Measurements from ENCODE around the gene CDC37. TPM values are rescaled to one million over a fixed set of nuclear protein-coding genes. Genes with fewer than 3 reads are reported as not detected.

The CDC37 gene
- total RNA-seq, 6 donors from 2014 or later: 104 to 388 (median 169) TPM

DNA sequence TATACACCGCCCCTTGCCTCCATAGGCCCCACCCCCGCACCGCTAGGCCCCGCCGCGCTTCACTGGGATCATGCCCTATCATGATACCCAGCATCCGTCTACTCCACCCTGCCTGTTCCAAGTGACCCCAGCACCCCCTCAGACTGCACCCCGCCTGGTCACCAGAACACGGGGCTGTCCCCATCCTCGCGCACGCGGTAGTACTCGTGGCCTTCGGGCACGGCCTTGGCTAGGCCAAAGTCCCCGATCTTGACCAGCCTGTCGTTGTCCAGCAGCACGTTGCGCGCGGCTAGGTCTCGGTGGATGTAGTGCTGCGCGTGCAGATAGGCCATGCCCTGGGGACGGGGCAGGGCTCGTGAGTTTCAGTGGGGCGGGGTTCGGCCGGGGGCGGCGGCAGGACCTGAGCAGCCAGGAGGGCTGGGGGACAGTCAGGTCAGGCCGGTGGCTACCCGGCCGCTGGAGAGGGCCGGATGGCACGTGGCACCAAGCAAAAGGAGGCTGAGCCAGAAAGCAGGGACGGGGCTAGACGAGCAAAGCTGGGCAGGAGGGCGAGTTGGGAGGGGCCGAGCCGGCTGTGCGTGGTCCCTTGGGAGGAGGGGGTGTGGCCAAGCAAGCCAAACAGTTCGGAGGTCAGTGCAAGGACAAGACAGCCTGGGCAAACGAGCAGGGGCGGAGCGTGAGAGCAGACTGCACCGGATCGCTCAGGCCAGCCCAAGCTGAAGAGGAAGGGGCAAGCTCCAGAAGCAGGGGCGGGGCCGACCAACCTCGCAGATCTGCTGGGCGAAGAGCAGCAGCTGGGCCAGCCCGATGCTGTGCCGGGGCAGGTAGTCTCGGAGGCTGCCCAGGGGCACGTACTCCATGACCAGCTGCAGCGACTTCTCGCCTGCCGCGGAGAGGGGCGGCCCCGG, 50.3 kb downstream of the CDC37 start:
- Histone ChIP-seq H3K36me3 (peaks cover 10 to 82% (median 64%) of the 10 kb centered on the region in 4 donors), H3K4me1 (no peaks in the 10 kb centered on the region), H3K9me3 (no peaks in the 10 kb centered on the region), H3K27ac (peak overlapping the region in 2 of 4 donors; percentile 14 to 40), H3K4me3 (no peak overlapping the region), H3K27me3 (no peaks in the 10 kb centered on the region)
- peak in 1 of 2 donors; percentile 80 for DNase-seq
- WGBS, 2 donors: 88% methylated on average over 41 to 59 of the region's 63 CpGs
- ATAC-seq (ENCODE audit: low FRiP score in 2 of 2): peak; percentile 37 to 63
- TF ChIP-seq POLR2A (IDR thresholded peaks at IDR 0.05): no peak
- no peak for TF ChIP-seq POLR2AphosphoS5 (IDR thresholded peaks at IDR 0.05)

DNA sequence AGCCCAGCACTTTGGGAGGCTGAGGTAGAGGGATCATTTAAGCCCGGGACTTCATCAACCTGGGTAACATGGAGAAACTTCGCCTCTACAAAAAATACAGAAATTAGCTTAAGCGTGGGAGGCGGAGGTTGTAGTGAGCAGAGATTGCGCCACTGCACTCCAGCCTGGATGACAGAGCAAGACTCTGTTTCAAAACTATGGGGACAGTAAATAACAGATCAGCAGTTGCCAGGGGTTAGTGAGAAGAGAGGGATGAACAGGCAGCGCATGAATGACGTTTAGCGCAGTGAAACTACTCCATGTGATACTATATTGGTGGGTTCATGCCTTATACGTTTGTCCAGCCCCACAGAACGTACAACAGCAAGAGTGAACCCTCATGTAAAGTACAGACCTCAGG, 56.8 kb downstream of the CDC37 start:
- no peaks in the 10 kb centered on the region for H3K27me3 ChIP-seq
- 36 to 57% methylated on average over 10 of the region's 10 CpGs for WGBS, 2 donors
- ATAC-seq (ENCODE audit: low FRiP score in 2 of 2) (peak; percentile 85 to 89), DNase-seq (peak in 1 of 2 donors; percentile 86)
- TF ChIP-seq EP300 (IDR thresholded peaks at IDR 0.05) (no peak), POLR2A (IDR thresholded peaks at IDR 0.05) (peak in 1 of 4 donors; percentile 20), POLR2AphosphoS5 (IDR thresholded peaks at IDR 0.05) (peak; percentile 39 to 43)
- TF ChIP-seq, protein P1, sequence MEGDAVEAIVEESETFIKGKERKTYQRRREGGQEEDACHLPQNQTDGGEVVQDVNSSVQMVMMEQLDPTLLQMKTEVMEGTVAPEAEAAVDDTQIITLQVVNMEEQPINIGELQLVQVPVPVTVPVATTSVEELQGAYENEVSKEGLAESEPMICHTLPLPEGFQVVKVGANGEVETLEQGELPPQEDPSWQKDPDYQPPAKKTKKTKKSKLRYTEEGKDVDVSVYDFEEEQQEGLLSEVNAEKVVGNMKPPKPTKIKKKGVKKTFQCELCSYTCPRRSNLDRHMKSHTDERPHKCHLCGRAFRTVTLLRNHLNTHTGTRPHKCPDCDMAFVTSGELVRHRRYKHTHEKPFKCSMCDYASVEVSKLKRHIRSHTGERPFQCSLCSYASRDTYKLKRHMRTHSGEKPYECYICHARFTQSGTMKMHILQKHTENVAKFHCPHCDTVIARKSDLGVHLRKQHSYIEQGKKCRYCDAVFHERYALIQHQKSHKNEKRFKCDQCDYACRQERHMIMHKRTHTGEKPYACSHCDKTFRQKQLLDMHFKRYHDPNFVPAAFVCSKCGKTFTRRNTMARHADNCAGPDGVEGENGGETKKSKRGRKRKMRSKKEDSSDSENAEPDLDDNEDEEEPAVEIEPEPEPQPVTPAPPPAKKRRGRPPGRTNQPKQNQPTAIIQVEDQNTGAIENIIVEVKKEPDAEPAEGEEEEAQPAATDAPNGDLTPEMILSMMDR (IDR thresholded peaks at IDR 0.05): no peak
- peak overlapping the region; percentile 54 to 83 (median 74) for H3K27ac ChIP-seq
- no peak overlapping the region for H3K4me3 ChIP-seq
- H3K36me3 ChIP-seq: peaks cover 3 to 21% (median 14%) of the 10 kb centered on the region in 4 donors
- H3K9me3 ChIP-seq: no peaks in the 10 kb centered on the region
- H3K4me1 ChIP-seq: peaks cover 0 to 7% (median 4%) of the 10 kb centered on the region in 4 donors

DNA sequence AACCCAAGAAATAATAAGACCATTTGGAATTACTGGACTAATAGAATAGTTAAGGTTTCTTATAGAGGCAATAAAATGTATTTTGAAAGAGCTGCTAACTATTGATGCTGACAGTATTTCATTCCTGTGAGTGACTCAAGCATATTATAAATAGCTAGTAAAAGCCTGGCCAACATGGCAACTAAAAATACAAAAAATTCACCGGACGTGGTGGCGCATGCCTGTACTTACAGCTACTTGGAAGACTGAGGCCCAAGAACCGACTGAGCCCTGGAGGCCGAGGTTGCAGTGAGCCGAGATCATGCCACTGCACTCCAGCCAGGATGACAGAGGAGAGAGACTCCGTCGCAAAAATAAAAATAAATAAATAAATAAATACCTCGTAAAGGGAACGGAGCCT, 58.6 kb downstream of the CDC37 start:
- H3K27me3 ChIP-seq: no peaks in the 10 kb centered on the region
- H3K4me3 ChIP-seq: no peak overlapping the region
- TF ChIP-seq, protein P1 (IDR thresholded peaks at IDR 0.05): no peak
- TF ChIP-seq EP300 (IDR thresholded peaks at IDR 0.05) (no peak), POLR2AphosphoS5 (IDR thresholded peaks at IDR 0.05) (no peak), POLR2A (IDR thresholded peaks at IDR 0.05) (no peak)
- H3K4me1 ChIP-seq: peaks cover 0 to 11% (median 4%) of the 10 kb centered on the region in 4 donors
- WGBS, 2 donors: 85 to 91% methylated on average over 10 of the region's 10 CpGs
- no peaks in the 10 kb centered on the region for H3K9me3 ChIP-seq
- peaks cover 0 to 4% (median 1%) of the 10 kb centered on the region in 4 donors for H3K36me3 ChIP-seq
- no peak for DNase-seq
- no peak for ATAC-seq (ENCODE audit: low FRiP score in 2 of 2)
- no peak overlapping the region for H3K27ac ChIP-seq

DNA sequence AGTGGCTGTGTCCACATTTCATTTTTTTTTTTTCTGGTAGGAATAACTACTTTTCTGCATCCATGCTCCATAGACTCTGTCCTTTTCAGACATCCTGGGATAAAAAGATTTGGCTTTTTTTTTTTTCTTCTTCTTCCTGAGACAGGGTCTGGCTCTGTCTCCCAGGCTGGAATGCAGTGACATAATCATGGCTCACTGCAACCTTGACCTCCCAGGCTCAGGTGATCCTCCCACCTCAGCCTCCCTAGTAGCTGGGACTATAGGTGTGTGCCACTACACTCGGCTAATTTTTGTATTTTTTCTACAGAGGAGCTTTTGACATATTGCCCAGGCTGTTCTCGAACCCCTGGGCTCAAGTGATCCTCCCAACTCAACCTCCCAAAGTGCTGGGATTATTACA, 59.8 kb downstream of the CDC37 start:
- Histone ChIP-seq H3K27me3 (no peaks in the 10 kb centered on the region), H3K36me3 (no peaks in the 10 kb centered on the region), H3K27ac (no peak overlapping the region), H3K4me3 (no peak overlapping the region), H3K4me1 (peaks cover 0 to 15% (median 5%) of the 10 kb centered on the region in 4 donors), H3K9me3 (no peaks in the 10 kb centered on the region)
- ATAC-seq (ENCODE audit: low FRiP score in 2 of 2) (no peak), DNase-seq (no peak)
- whole genome bisulfite sequencing, 2 donors: 87 to 90% methylated on average over 2 of the region's 2 CpGs
- TF ChIP-seq POLR2A (IDR thresholded peaks at IDR 0.05) (no peak), EP300 (IDR thresholded peaks at IDR 0.05) (no peak), POLR2AphosphoS5 (IDR thresholded peaks at IDR 0.05) (no peak)
- TF ChIP-seq, protein P1 (IDR thresholded peaks at IDR 0.05): no peak

Other genes with a start within 250 kb of the CDC37 start
- gene DNMT1, start 208.6 kb downstream of the CDC37 start, total RNA-seq: 100 to 1,000 TPM in 1 of 6 donors, 10 to 100 TPM in 5; 54.0 to 166 (median 63.9) TPM
- 10 to 100 TPM in 4 of 6 donors, 1 to 10 TPM in 2; 9.1 to 30.0 (median 16.0) TPM for gene S1PR2, start 172.2 kb downstream of the CDC37 start, total RNA-seq
- gene MRPL4, start 151.3 kb downstream of the CDC37 start, total RNA-seq: 10 to 100 TPM; 23.0 to 70.8 (median 45.0) TPM
- gene ICAM1, start 132.4 kb downstream of the CDC37 start, total RNA-seq: 100 to 1,000 TPM; 190 to 791 (median 356) TPM
- 10 to 100 TPM in 5 of 6 donors, 1 to 10 TPM in 1; 6.3 to 24.3 (median 12.0) TPM for gene ICAM4, start 116.6 kb downstream of the CDC37 start, total RNA-seq
- gene ICAM5, start 113.6 kb downstream of the CDC37 start, total RNA-seq: 100 to 1,000 TPM in 1 of 6 donors, 10 to 100 TPM in 5; 19.5 to 102 (median 27.2) TPM
- 10 to 100 TPM in 1 of 6 donors, 1 to 10 TPM in 5; 1.8 to 21.6 (median 5.4) TPM for gene ZGLP1, start 93.7 kb downstream of the CDC37 start, total RNA-seq
- gene FDX2, start 87.5 kb downstream of the CDC37 start, total RNA-seq: 10 to 100 TPM; 16.6 to 27.5 (median 26.0) TPM
- 10 to 100 TPM; 17.8 to 49.9 (median 37.2) TPM for gene RAVER1, start 70.0 kb downstream of the CDC37 start, total RNA-seq
- 10 to 100 TPM; 12.7 to 53.9 (median 20.5) TPM for gene ICAM3, start 63.9 kb downstream of the CDC37 start, total RNA-seq
- gene TYK2, start 23.0 kb downstream of the CDC37 start, total RNA-seq: 100 to 1,000 TPM in 5 of 6 donors, 10 to 100 TPM in 1; 91.5 to 569 (median 152) TPM
- gene PDE4A, start 17.0 kb upstream of the CDC37 start, total RNA-seq: 10 to 100 TPM; 22.8 to 38.2 (median 31.2) TPM
- 10 to 100 TPM; 34.6 to 85.1 (median 60.7) TPM for gene KEAP1, start 99.8 kb upstream of the CDC37 start, total RNA-seq
- 1 to 10 TPM in 4 of 6 donors, under 1 TPM in 2; 0.49 to 2.7 (median 1.8) TPM for gene S1PR5, start 113.9 kb upstream of the CDC37 start, total RNA-seq
- 10 to 100 TPM; 18.1 to 49.2 (median 27.7) TPM for gene ATG4D, start 140.4 kb upstream of the CDC37 start, total RNA-seq
- gene KRI1, start 162.5 kb upstream of the CDC37 start, total RNA-seq: 10 to 100 TPM; 13.1 to 74.4 (median 24.5) TPM
- gene CDKN2D, start 165.4 kb upstream of the CDC37 start, total RNA-seq: 10 to 100 TPM in 5 of 6 donors, 1 to 10 TPM in 1; 2.1 to 21.3 (median 15.9) TPM
- 10 to 100 TPM; 35.1 to 63.1 (median 45.7) TPM for gene AP1M2, start 183.8 kb upstream of the CDC37 start, total RNA-seq
- gene SLC44A2, start 222.0 kb upstream of the CDC37 start, total RNA-seq: 100 to 1,000 TPM; 117 to 333 (median 197) TPM

All from upper lobe of left lung (tissue), 6 donors.